Liver (tissue), 3 donors: ENCODE measurements around the gene BBIP1.

Experiments
- CTCF ChIP-seq: fragments of 150-350 bp; IDR thresholded peaks from 2 replicates; pipeline ENCODE4 v1.5.1; 2017; ENCODE audit warnings: improper control_type of control experiment, low read depth, low read length; ENCODE audit not compliant: missing input control
- JUND ChIP-seq, 2 donors: IDR thresholded peaks; 2 replicates each; pipeline ENCODE4 v1.6.1; 2016; ENCODE audit warnings: antibody characterized with exemption in 2 of 2
- donor health status: healthy.
- donor health status: healthy.

DNA sequence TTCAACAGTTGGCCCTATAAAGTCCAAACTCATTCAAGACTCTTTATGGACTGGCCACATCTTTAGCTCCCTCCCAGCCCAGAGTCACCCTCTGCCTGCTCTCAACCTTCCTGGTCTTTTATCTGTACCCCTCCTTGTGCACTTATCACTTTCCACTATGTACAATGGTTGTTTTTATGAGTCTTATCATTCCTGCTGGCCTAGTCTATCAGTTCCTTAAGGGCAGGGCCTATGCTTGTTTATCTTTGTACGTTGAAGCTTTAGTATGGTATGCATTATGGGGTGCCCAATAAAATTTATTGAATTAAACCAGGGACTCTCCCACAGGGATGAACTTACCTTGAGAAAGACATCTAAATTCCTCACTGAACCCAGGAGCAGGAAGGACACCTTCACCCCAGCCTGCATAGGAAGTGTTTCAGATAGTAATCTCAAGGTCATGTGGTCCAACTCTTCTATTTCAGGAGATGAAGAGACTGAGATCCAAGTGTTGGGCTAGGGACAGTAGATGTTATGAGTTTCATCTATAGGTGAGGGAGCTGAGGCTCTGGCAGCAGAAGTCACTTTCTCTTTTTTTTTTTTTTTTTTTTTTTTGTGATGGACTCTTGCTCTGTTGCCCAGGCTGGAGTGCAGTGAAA, 60.6 kb downstream of the BBIP1 start:
- no peak for TF ChIP-seq CTCF
- no peak for TF ChIP-seq JUND (IDR thresholded peaks at IDR 0.05)
